ENCODE results near the gene DPPA3. TPM values are rescaled to one million over a fixed set of nuclear protein-coding genes. Genes with fewer than 3 reads are reported as not detected.
"Not testable (repeated sequence)": the region's sequence is repeated elsewhere in the genome, so short reads cannot be mapped to it uniquely, and the experiment has no call there.

The DPPA3 gene
- total RNA-seq (ENCODE audit: low replicate concordance): not detected in 2 replicates

DNA sequence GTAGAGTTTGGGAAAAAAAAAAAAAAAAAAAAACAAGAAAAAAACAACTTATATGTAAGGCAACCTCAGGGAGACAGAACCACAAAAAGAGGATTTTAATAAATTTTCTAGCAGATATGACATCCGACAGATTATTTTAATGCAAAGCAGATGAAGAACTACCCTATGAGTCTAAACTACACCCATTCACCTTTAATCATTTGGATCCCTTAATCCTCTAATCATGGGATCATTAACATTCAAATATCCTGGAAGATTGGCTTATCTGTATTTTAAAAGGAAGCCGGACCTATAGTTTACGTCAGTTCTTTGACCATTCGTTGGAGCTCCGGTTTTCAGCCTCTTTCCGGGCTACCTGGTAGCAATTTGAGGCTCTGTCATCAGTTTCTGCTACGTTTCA lies at the start of gene DPPA3:
Gene DPPA3 (plus strand): TSS at position 301 of the 400 bp plus-strand sequence. CDS start 138 bp downstream, outside the sequence.
- no peak within 1 kb of the TSS for H3K4me3 ChIP-seq (ENCODE audit: low read depth, low read length)
- TF ChIP-seq, protein P1, sequence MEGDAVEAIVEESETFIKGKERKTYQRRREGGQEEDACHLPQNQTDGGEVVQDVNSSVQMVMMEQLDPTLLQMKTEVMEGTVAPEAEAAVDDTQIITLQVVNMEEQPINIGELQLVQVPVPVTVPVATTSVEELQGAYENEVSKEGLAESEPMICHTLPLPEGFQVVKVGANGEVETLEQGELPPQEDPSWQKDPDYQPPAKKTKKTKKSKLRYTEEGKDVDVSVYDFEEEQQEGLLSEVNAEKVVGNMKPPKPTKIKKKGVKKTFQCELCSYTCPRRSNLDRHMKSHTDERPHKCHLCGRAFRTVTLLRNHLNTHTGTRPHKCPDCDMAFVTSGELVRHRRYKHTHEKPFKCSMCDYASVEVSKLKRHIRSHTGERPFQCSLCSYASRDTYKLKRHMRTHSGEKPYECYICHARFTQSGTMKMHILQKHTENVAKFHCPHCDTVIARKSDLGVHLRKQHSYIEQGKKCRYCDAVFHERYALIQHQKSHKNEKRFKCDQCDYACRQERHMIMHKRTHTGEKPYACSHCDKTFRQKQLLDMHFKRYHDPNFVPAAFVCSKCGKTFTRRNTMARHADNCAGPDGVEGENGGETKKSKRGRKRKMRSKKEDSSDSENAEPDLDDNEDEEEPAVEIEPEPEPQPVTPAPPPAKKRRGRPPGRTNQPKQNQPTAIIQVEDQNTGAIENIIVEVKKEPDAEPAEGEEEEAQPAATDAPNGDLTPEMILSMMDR (IDR thresholded peaks at IDR 0.05; ENCODE audit: insufficient read depth, low read length): no peak
- no peak for DNase-seq (ENCODE audit: low read depth)

- TF ChIP-seq, protein P1 (IDR thresholded peaks at IDR 0.05; ENCODE audit: insufficient read depth, low read length): no peak
- H3K4me3 ChIP-seq (ENCODE audit: low read depth, low read length): no peak overlapping the region
- no peak for DNase-seq (ENCODE audit: low read depth)
These were observed 49.5 kb upstream of the DPPA3 start for GRCh38 chr12:7661741-7662140.

DNA sequence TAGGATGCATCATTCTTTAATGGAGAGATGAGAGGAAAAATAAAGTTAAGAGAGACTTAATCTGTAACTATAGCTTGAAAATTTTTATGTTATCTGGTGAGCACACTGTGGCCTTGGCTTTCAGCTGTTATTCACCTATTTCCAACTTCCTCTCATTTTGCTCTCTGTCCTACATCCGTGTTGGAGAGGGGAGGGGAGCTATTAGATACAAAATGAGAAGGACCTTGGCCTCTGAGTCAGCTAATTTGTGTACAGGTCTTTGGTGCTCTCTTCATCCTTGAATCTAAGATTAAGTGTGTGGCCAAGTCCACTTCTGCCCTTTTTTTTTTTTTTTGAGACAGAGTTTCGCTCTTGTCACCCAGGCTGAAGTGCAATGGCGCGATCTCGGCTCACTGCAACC lies 44.6 kb upstream of the DPPA3 start:
- TF ChIP-seq, protein P1 (IDR thresholded peaks at IDR 0.05; ENCODE audit: insufficient read depth, low read length): no peak
- no peak overlapping the region for H3K4me3 ChIP-seq (ENCODE audit: low read depth, low read length)
- DNase-seq (ENCODE audit: low read depth): no peak

DNA sequence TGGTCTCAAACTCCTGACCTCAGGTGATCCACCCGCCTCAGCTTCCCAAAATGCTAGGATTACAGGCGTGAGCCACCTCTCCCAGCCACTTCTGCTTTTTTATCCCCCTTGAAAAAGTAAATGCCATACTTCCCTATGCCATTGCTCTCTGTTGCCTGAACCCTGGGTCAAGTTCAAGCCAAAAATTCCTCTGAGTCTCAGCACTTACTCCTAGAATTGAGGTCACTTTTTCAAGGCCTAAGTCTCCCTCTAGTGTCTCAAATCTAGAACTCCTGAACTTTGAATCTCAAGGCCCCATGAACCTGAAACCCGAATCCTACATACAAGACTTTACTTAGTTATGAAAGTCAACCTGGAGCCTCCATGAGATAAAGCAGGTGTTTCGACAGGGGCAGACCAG lies 44.1 kb upstream of the DPPA3 start:
- TF ChIP-seq, protein P1 (IDR thresholded peaks at IDR 0.05; ENCODE audit: insufficient read depth, low read length): no peak
- no peak for DNase-seq (ENCODE audit: low read depth)
- no peak overlapping the region for H3K4me3 ChIP-seq (ENCODE audit: low read depth, low read length)

GRCh38 chr12:7668171-7668570 lies 43.1 kb upstream of the DPPA3 start:
- H3K4me3 ChIP-seq (ENCODE audit: low read depth, low read length): no peak overlapping the region
- TF ChIP-seq, protein P1 (IDR thresholded peaks at IDR 0.05; ENCODE audit: insufficient read depth, low read length): no peak
- DNase-seq (ENCODE audit: low read depth): no peak

- DNase-seq (ENCODE audit: low read depth); H3K4me3 ChIP-seq (ENCODE audit: low read depth, low read length): not testable (repeated sequence)
These were observed 35.8 kb upstream of the DPPA3 start for GRCh38 chr12:7675455-7675854.

GRCh38 chr12:7677432-7677888 lies 33.8 kb upstream of the DPPA3 start:
- peak; percentile 60 for DNase-seq (ENCODE audit: low read depth)
- TF ChIP-seq, protein P1 (IDR thresholded peaks at IDR 0.05; ENCODE audit: insufficient read depth, low read length): peak; percentile 33
- not testable (repeated sequence) for H3K4me3 ChIP-seq (ENCODE audit: low read depth, low read length)
